ENCODE data around the gene DNM1.

DNA sequence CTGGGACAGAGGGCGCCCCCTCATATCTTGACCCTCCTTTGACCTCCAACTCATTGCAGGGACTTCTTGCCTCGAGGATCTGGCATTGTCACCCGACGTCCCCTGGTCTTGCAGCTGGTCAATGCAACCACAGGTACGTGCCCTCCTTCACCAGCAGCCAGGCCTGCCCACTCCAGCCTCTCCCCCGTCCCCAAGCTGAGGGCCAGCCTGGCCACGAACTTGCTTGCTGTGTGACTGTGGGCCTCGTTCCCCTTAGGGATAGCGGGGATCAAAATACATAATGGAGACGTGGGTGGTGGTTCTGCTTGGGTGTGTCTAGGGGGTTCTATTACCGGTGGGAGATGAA is 15.0 kb downstream of the DNM1 start:
- TF ChIP-seq, protein P1, sequence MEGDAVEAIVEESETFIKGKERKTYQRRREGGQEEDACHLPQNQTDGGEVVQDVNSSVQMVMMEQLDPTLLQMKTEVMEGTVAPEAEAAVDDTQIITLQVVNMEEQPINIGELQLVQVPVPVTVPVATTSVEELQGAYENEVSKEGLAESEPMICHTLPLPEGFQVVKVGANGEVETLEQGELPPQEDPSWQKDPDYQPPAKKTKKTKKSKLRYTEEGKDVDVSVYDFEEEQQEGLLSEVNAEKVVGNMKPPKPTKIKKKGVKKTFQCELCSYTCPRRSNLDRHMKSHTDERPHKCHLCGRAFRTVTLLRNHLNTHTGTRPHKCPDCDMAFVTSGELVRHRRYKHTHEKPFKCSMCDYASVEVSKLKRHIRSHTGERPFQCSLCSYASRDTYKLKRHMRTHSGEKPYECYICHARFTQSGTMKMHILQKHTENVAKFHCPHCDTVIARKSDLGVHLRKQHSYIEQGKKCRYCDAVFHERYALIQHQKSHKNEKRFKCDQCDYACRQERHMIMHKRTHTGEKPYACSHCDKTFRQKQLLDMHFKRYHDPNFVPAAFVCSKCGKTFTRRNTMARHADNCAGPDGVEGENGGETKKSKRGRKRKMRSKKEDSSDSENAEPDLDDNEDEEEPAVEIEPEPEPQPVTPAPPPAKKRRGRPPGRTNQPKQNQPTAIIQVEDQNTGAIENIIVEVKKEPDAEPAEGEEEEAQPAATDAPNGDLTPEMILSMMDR (IDR thresholded peaks at IDR 0.05): no peak
- TF ChIP-seq POLR2AphosphoS5 (IDR thresholded peaks at IDR 0.05): no peak
- no peak for TF ChIP-seq POLR2A (IDR thresholded peaks at IDR 0.05)

Data from prostate gland (tissue), 2 donors.